ENCODE results near the gene RCBTB1.

The RCBTB1 gene

GRCh38 chr13:49488563-49488962 is 96.8 kb downstream of the RCBTB1 start:
- no peak overlapping the region for H3K4me3 ChIP-seq (ENCODE audit: low read depth, low read length)
- DNase-seq (ENCODE audit: low read depth), result no peak
- TF ChIP-seq, protein P1, sequence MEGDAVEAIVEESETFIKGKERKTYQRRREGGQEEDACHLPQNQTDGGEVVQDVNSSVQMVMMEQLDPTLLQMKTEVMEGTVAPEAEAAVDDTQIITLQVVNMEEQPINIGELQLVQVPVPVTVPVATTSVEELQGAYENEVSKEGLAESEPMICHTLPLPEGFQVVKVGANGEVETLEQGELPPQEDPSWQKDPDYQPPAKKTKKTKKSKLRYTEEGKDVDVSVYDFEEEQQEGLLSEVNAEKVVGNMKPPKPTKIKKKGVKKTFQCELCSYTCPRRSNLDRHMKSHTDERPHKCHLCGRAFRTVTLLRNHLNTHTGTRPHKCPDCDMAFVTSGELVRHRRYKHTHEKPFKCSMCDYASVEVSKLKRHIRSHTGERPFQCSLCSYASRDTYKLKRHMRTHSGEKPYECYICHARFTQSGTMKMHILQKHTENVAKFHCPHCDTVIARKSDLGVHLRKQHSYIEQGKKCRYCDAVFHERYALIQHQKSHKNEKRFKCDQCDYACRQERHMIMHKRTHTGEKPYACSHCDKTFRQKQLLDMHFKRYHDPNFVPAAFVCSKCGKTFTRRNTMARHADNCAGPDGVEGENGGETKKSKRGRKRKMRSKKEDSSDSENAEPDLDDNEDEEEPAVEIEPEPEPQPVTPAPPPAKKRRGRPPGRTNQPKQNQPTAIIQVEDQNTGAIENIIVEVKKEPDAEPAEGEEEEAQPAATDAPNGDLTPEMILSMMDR (IDR thresholded peaks at IDR 0.05; ENCODE audit: insufficient read depth, low read depth, low read length, missing control alignments), result no peak

Measured in GM12865 (cell line).